Measurements from ENCODE around the gene TRIM58. TPM values are rescaled to one million over a fixed set of nuclear protein-coding genes. Genes with fewer than 3 reads are reported as not detected.

TRIM58 gene, protein sequence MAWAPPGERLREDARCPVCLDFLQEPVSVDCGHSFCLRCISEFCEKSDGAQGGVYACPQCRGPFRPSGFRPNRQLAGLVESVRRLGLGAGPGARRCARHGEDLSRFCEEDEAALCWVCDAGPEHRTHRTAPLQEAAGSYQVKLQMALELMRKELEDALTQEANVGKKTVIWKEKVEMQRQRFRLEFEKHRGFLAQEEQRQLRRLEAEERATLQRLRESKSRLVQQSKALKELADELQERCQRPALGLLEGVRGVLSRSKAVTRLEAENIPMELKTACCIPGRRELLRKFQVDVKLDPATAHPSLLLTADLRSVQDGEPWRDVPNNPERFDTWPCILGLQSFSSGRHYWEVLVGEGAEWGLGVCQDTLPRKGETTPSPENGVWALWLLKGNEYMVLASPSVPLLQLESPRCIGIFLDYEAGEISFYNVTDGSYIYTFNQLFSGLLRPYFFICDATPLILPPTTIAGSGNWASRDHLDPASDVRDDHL
- total RNA-seq (2022; extraction: Qiagen RNA extraction): not detected in 5 replicates

DNA sequence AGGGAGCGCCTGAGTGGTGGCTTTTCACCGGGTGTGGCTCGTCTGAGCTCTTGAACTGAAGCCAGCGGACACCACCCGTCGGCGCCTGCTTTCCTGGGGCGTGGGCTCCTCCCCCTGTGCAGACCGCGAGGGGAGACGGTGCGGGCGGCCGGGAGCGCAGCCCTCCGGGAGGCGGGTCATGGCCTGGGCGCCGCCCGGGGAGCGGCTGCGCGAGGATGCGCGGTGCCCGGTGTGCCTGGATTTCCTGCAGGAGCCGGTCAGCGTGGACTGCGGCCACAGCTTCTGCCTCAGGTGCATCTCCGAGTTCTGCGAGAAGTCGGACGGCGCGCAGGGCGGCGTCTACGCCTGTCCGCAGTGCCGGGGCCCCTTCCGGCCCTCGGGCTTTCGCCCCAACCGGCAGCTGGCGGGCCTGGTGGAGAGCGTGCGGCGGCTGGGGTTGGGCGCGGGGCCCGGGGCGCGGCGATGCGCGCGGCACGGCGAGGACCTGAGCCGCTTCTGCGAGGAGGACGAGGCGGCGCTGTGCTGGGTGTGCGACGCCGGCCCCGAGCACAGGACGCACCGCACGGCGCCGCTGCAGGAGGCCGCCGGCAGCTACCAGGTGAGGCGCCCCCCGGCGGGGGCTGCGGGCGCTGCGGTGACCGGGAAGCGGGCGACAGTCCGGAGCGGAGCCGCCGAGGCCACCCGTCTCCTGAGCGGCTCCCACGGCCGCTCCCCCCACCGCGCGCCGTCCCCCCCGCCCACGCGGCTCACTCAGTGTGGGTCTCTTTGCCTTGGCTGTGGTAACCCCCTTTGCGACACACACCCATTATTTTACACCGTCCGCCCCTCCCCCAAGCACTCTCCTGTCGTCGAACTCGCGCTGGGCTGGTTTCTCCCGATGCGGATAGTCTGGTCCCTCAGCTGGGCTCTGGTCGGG lies at the start of gene TRIM58:
TRIM58 (plus strand) TSS at position 119 of the 916 bp plus-strand sequence; CDS start at position 179, 60 bp downstream.

DNA sequence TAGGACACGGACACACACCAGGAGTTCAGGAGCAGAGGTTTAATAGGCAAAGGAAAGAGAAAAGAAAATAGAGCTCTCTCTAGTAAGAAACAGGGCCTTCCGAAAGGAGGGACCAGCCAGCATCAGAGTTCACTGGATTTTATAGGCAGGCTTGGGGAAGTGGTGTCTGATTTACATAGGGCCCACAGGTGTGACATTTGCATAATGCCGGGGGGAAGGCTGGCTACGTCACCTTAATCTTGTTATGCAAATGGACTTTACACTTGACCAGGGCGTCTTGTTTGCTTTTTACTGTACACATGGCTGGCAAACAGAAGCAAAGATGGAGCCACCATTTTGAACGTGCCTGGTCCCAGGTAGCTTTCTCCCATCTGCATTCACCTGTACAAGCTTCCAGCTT lies 33.0 kb upstream of the TRIM58 start, which contains the start of gene OR14A16:
OR14A16 (minus strand) TSS at position 97 of the 400 bp plus-strand sequence. CDS start 8,390 bp downstream, outside the sequence.

DNA sequence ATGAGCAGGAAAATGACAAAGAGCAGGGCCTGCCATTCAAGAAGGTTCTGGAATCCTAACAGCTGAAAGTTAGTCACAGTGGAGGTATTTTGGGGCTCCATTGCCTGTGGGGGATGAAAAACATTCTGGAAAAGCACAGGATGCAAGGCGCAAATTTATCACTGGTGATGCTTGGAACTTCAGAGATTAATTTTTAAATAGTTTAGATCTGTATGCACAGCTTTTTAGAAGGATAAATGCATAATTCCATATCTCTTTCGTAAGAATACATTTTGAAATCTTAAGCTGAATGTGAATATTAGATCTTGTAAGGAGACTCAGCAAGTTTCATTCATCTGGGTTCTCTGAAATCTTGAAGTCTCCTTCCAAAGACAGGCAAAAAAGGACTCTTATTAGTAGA lies 15.2 kb upstream of the TRIM58 start, which contains the start of gene OR11L1:
OR11L1 (minus strand) TSS at position 101 of the 400 bp plus-strand sequence; CDS start at position 101, 0 bp downstream.

DNA sequence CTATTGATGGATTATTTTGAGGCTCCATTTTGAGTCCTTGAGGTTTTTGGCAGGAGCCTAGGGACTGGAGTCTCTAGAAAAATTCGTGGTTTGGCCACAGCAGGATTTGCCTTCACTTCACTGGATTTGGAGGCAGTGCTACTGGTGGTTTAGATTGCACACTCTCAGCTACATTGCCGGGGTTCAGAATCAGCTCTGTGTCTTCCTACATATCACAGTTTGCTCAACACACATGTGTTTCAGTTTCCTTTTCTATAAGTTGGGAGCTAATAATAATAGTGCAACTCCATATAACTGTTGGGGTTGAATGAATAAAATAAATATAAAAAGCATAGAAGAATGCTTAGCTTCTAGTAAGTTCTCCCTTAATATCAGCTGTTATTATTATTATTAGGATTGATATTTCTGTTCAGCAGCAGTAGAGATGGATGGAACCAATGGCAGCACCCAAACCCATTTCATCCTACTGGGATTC lies 38.2 kb downstream of the TRIM58 start, which contains the start of gene OR2W3:
OR2W3 (plus strand) TSS at position 425 of the 475 bp plus-strand sequence; CDS start at position 425, 0 bp downstream.

DNA sequence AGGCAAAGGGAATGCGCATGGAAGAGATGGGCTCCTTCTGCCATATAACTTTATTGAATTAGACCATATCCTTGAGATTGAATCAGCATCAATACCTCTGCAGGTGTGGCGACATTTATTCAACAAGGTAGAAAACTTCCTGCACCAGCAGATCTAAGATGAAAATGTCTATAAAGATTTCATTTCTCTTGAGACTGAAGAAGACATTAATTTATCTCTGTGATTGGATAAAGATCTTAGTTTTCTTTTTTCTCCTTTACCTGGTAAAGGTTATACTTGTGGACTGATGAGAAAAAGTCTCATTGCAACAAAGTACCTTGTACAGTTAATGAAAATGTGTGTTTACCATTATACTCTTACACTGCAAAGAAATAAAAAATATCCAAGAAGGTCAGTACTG lies 63.0 kb downstream of the TRIM58 start, which contains the start of gene OR2T8:
OR2T8 (plus strand) TSS at position 301 of the 400 bp plus-strand sequence. CDS start 766 bp downstream, outside the sequence.

DNA sequence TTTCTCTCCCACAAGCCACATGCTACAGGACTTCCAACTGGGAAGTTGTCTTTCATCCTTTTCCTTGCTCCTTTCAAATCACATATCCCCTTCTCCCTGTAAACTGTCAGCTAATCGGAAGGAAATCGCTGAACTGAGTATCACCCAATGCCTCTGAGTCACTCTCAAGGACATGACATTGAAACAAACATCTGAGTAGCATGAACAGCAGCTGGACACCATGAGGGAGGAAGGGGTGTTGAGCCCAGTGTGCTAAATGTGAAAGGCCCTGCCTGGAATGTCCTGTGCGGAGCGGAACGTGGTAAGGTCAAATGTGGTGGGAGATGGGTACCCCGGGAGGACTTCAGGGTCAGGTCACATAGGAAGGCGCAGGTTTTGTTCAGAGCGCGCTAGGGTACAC lies 67.9 kb downstream of the TRIM58 start, which contains the start of gene OR2AJ1:
OR2AJ1 (plus strand) TSS at position 22 of the 400 bp plus-strand sequence. CDS start 8,880 bp downstream, outside the sequence.

Other genes with a start within 250 kb of the TRIM58 start
- not detected in 5 replicates for gene OR13G1, start 177.4 kb upstream of the TRIM58 start, total RNA-seq (2022; extraction: Qiagen RNA extraction)
- not detected in 5 replicates for gene OR6F1, start 140.5 kb upstream of the TRIM58 start, total RNA-seq (2022; extraction: Qiagen RNA extraction)
- gene OR14K1, start 118.6 kb upstream of the TRIM58 start, total RNA-seq (2022; extraction: Qiagen RNA extraction): not detected in 5 replicates
- not detected in 5 replicates for gene OR14A2, start 109.0 kb upstream of the TRIM58 start, total RNA-seq (2022; extraction: Qiagen RNA extraction)
- not detected in 5 replicates for gene OR1C1, start 96.6 kb upstream of the TRIM58 start, total RNA-seq (2022; extraction: Qiagen RNA extraction)
- gene OR14A16, start 33.1 kb upstream of the TRIM58 start, total RNA-seq (2022; extraction: Qiagen RNA extraction): not detected in 5 replicates
- not detected in 5 replicates for gene OR11L1, start 15.3 kb upstream of the TRIM58 start, total RNA-seq (2022; extraction: Qiagen RNA extraction)
- gene OR2W3, start 38.4 kb downstream of the TRIM58 start, total RNA-seq (2022; extraction: Qiagen RNA extraction): not detected in 5 replicates
- gene OR2T8, start 63.1 kb downstream of the TRIM58 start, total RNA-seq (2022; extraction: Qiagen RNA extraction): not detected in 5 replicates
- not detected in 5 replicates for gene OR2AJ1, start 67.7 kb downstream of the TRIM58 start, total RNA-seq (2022; extraction: Qiagen RNA extraction)
- gene OR2L8, start 91.7 kb downstream of the TRIM58 start, total RNA-seq (2022; extraction: Qiagen RNA extraction): not detected in 5 replicates
- not detected in 5 replicates for gene OR2AK2, start 108.0 kb downstream of the TRIM58 start, total RNA-seq (2022; extraction: Qiagen RNA extraction)
- not detected in 5 replicates for gene OR2L5, start 156.5 kb downstream of the TRIM58 start, total RNA-seq (2022; extraction: Qiagen RNA extraction)
- not detected in 5 replicates for gene OR2L2, start 172.9 kb downstream of the TRIM58 start, total RNA-seq (2022; extraction: Qiagen RNA extraction)
- gene OR2L3, start 189.6 kb downstream of the TRIM58 start, total RNA-seq (2022; extraction: Qiagen RNA extraction): not detected in 5 replicates
- gene OR2L13, start 238.0 kb downstream of the TRIM58 start, total RNA-seq (2022; extraction: Qiagen RNA extraction): not detected in 5 replicates